GM19239 (cell line): Measurements from ENCODE around the gene SH3PXD2B.
"Not testable (repeated sequence)": the region's sequence is repeated elsewhere in the genome, so short reads cannot be mapped to it uniquely, and the experiment has no call there.

Experiments used
- DNase-seq: peaks from one replicate; pipeline ENCODE4 v3.0.0; 2011; ENCODE audit warnings: low spot score; ENCODE audit not compliant: insufficient read length
- FAIRE-seq: peaks from 2 replicates; lab custom pipeline; 2011; peaks lifted over from hg19 to GRCh38; lab: Jason Lieb, UNC

The SH3PXD2B gene

DNA sequence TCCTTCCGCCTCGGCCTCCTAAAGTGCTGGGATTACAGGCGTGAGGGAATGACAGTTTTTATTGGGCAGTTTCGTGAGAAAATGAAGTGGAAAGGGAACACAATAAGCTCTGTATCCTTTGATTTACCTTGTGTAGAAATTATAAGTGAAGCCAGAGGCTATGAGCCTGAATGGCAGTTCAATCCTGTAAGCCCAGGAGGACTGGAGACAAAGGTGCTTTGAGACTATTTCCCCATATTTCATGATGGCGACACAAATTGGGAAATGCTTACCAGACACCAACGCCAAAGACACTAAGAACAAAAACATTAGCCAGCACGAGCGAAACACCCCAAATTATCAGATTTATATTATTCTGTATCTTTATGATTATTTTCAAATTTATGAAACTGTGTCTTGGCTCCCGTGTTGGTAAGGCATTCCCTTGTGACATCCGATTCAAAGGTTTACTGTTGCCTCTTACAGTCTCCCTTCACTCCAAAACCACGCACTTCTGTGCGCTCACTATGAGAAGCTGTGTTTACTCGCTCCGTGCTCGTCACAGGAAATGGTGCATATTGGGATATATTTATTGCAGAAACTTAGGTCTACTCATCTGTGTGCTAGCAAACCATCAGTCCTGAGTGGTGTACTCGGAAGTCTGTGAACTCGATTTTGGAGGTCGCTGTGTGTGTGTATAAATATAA, 73.9 kb downstream of the SH3PXD2B start:
- DNase-seq (no peak), FAIRE-seq (no peak)

DNA sequence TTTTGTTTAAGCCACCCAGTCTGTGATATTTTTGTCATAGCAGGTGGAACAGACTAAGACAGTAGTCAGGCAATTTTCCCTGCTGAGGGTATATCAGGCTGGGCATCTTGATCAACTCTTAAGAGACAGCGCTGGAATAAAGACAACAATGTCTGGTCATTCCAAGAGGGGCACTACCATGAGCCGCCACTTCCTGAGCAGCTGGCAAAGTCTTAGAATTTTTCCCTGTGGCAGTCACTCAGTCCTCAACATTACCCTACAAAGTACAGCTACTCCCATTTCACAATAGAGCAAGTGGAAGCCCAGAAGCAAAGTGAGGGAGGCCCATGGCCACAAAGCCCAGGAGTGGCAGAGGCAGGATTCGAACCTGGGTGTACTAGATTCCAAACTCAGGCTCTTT, 74.8 kb downstream of the SH3PXD2B start:
- FAIRE-seq: no peak
- DNase-seq: no peak

DNA sequence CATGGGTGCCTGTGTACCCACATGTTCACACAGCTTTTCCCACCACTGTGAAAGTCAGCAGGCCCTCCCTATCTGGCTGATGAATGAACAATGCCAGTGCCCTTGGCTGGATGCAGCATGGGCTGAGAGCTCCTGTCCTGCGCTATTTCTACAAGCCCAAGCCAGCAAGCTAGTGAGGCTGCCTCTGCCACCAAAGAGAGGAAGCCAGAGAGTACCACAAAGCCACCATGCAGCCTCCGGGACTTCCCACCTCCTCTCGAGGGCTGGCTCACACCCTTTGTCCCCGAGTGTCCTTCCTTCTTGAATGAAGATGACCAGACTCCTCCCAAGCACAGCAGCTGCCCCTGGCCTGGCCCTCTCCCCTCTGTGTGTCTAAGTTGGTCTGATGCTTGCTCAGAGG, 76.5 kb downstream of the SH3PXD2B start:
- FAIRE-seq: no peak
- DNase-seq: no peak

DNA sequence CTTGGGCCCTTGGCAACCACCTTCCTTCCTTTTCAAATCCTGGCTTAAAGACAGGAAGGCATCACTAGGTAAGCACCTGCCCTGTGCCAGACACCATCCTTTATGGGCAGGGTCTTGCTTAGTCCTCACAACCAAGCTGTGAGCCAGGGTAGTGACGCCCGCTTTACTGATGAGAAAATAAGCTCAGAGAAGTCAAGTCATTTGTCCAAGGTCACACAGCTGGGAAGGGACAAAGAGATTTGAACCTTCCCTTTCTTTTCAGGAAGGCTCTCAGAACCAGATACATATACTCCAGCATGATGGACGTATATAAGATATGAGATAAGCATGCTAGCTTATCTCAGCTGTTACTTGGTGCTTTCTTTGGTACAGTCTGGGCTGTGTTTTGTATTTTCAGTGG, 76.9 kb downstream of the SH3PXD2B start:
- FAIRE-seq (no peak), DNase-seq (no peak)

DNA sequence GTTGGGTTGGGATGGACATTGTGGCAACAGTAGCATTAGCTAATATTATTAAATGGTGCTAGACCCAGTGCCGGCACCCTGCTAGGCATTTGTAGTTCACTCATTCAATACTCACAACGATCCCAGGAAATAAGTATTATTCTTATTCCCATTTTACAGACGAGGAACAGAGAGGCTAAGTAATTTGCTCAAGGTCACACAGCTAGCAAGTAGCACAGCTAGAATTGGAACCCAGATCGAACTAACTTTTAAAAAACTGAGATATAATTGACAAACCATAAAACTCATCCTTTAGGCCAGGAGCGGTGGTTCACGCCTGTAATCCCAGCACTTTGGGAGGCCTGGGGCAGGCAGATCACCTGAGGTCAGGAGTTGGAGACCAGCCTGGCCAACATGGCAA, 79.5 kb downstream of the SH3PXD2B start:
- DNase-seq (no peak), FAIRE-seq (no peak)

DNA sequence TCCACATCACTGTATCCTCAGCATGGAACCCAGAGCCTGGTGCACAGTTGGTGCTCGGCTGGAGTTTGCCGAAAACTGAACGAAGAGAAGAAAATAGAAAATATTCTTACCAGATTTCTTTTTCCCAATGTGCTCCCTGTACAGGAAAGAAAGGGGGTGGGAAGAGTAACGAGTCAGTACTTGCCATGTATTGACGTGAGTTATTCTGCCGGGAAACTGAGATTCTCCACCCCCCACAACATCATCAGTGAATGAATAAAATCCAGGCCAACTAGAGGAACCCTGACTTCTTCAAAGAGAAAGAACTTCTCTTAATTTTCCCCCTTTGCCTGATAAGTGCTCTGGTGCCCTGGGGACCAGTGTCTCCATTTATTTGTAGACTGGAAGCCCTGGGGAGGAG, 80.6 kb downstream of the SH3PXD2B start:
- FAIRE-seq (no peak), DNase-seq (no peak)

DNA sequence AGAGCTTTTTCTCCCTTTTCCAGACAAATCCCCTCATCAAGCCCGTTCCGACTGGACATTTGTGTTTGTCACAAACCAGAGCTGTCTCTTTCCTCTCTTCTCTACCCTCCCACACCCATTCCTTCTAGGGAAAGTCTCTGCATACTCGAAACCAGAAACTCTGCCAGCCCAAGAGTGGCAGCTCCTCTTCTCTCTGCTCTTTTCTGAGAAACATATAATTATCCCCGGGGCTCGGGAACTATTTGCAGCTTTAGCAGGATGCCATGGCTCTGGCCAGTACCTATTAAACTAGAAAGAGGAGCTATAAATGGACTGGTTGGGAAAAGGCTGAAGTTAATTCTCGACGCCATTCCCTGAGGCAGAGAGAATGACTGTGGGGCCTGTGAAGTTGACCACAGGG, 82.6 kb downstream of the SH3PXD2B start:
- no peak for DNase-seq
- no peak for FAIRE-seq

DNA sequence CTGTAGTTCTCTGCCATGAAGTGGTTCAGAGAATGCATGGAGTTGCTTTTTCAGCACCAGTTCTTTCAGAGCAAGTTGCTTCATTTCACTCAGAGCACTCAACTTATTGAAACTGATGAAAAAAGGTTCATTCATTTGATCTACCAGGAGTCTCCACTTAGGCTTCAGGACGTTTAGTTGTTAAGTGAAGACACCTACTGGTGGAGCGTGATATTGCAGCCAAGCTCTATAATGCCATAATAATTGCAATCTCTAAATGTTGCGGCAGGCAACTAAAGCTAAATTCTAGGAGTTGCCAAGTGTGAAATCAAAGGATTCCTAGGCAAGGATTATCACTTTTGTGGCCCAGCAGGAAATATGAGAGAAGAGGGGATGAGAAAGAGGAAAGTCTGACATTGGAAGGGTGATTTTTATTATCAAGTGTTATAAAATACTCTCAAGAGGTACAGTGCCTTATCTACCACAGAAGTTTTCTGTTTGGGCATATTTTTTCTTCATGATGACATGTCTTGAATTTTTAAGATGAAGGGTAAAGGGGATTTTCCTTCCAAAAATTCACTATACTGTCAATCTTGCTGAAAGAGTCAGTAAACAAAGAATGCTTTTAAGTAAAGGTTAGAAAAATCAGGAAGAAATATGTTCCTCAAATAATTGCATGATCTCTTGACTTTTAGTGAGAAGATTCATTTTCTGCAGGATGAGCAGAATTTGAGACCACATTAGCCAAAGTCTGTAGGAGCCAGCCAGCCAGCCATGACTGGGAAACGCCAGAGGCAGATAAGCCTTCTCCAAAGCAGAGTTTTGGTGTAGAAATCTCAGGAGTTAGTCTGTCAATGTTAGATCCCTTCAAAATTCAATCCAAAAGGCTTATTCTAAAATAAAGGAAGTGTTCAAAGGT, 83.4 kb downstream of the SH3PXD2B start:
- no peak for DNase-seq
- FAIRE-seq: peak; percentile 81

DNA sequence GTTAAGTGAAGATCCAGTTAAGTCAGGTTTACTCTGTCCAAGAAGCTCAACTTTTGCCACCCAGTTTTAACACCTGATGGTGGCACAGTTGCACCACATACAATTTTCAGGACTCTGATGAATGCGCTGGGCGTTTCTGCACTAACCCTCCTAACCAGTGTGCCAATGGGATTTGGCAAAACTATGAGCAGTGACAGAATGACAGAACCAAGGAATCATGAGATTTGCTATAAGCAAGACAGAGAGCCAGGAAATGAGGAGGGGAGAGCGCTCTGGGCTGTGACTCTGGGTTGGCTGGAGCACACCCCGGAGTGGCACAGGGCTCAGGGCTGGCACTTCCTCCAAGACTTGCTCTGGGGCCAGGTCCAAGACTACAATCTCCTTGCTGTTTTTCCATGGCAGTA, 84.1 kb downstream of the SH3PXD2B start:
- no peak for DNase-seq

DNA sequence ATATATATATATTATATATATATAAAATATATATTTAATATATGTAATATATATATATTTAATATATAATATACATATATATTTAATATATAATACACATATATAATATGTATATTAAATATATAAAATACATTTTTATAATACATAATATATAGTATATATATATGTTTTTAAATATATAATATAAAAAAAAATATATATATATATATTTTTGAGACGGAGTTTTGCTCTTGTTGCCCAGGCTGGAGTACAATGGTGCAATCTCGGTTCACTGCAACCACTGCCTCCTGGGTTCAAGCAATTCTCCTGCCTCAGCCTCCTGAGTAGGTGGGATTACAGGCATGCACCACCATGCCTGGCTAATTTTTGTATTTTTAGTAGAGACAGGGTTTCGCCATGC, 85.6 kb downstream of the SH3PXD2B start:
- not testable (repeated sequence) for DNase-seq, FAIRE-seq

More for the DNA sequence above, 84.1 kb downstream of the SH3PXD2B start:
- no peak for FAIRE-seq

DNA sequence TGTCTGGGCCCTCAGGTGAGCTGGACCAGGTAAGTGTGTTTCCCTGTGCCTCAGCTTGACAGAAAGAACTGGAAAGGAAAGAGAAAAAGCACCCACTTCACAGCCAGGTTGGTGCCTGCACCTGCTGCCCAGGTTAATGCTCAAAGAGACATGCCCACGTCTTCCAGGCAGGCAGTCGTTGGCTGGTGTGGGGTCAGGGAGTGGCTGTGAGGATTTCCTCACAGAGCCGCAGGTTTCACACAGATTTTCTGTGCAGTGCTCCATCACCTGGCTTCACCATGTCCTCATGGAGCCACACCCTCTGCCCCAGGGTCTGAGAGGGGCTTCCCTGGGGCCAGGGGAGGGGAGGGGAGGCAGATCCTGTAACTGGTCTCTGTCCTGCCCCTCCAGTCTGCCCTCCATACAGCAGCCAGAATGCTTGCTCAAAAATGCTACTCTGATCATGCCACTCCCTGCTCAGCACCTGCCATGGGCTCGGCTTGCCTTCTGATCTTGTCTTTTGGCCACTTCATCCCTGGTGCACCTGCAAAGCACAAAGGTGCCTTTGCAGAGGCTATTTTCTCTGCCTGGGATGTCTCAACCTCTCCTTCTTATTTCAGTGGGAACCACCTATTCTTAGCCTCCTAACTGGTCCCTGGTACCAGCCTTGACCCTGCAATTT, 88.2 kb downstream of the SH3PXD2B start:
- DNase-seq (no peak), FAIRE-seq (no peak)

DNA sequence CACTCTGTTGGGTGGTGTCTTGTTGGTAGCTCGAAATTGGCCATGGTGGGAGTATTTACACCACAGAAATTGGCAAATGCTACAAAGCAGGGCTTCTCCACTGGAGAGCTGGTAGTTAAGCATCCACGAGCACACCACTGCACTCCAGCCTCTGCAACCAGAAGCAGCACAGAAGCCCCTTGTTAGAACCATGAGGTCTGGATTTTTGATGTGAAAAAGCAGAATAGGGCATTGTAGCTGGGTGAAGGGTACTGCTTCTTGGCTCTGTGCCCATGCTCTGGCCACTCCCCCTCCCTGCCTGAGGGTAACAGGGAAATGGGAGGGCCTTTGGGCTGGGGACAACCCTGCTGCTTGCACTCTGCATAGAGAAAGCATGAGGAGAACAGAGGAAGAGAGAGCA, 89.6 kb downstream of the SH3PXD2B start:
- no peak for FAIRE-seq
- no peak for DNase-seq

DNA sequence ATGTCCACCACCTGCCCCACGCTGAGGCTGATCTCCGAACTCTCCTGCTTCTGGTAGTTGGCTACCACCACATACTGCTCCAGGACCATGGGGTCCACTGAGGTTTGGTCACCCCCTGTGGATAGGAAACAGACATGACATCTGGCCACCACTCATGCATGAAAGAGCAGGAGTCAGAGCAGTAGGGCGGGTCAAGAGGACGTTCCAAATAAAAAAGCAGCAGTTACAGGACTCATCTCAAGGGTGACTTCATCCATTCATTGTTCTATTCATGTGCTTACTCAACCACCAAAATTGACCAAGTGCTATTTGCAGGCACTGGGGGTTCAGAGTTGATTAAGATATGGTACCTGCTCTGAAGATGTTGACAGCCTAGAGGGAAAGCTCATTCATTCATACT, 91.6 kb downstream of the SH3PXD2B start:
- FAIRE-seq: no peak
- DNase-seq: no peak

DNA sequence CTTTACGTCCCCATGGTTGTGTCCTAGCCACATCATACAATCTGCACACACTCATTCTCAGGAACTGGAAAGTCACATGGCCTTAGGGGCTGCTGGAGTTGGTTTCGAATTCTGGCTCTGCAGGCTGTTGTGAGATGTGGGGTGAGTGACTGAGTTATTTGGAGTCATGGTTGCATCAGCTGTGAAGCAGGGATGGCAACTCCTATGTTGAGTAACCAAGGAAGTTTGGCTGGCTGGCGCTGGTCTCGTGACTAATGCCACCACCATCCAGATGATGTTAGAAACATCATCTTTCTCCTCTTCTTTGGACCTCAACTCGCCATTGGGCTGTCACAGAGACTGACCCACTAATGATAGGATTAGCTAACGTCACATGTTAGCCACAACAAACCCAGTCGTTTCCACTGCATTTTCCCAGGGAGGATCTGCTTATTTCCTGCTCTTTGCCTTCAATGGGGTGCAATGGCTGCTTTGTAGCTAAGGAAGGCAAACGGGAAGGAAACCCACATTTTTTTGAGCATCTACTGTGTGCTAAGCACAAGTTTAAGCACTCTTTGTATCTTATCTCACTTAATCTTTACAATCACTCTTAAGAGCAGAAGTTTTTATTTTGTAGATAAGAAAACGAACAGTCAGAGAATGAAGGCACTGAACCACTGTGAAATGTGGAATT, 92.6 kb downstream of the SH3PXD2B start:
- DNase-seq (no peak), FAIRE-seq (peak; percentile 31)

DNA sequence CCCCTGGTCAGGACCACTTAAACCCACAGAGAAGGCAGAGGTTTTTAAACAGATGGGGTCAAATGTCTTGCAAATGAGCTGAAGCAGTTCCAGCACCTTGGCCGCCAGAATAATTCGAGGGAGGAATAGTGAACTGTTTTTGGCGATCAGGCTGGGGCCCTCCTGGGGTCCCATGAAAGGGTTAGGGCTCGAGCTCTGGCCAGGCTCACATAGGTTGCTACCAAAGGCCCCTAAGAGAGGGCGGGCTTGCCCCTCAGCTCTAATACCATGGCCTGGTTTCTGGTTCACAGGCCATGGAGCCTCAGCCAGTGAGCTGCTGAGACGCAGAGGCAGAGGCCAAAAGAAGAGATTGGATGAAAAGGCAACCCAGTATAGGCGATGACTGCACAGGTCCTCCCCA, 96.0 kb downstream of the SH3PXD2B start:
- DNase-seq: no peak
- FAIRE-seq: no peak

DNA sequence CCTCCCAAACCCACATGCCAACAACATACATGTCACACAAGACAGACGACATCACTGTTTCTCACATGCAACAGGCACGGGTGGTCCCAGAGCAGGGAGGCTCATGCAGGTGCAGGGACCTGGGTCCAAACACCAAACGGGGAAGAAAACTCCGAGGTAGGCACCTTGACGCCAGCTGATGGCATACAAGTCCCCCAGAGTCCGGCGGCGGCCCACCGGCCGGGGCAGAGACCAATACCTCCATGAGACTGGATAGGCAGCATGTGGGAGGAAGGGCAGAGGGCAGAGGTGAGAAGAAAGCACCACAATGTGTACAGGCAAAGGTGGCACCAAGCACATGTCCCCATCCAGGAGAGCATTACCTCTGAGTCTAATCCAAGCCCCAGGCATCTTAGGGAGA, 97.8 kb downstream of the SH3PXD2B start:
- FAIRE-seq (no peak), DNase-seq (no peak)

DNA sequence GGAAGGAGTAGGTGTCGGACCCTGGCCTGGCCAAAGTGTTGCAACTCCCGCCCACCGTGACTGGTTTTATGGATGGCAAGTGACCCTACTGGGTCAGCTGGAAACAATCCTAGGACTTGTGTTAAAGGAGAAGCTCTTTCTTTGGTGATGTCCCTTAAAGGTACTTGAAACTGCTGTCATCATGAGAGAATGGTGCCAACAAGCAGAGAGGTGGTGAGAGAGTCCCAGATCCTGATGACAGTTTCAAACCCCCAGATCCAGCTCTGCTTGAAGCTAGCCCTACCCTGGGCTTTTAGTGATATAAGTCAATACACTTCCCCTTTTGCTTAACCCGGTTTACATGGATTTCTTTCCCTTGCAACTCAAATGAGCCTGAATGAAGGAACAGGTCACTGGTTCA, 98.3 kb downstream of the SH3PXD2B start:
- no peak for FAIRE-seq
- DNase-seq: no peak

DNA sequence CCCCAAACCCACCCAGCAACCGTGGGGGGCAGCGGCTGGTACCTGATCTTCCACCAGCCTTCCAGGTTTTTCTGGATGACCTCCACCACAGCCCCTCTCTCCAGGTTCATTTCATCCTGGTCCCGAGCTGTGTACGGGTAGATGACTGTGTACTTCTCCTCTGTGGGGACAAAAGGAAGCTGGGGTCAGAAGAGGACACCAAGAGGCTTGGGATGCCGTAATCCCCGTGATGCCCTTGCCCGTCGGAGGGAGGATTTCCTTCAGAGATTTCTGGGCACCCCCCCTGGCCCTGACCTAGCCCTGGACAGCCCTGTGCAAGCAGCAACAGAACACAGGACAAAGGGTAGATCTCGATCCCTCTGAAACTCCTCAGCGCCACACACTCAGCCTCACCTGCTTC, 100.5 kb downstream of the SH3PXD2B start:
- FAIRE-seq: no peak

DNA sequence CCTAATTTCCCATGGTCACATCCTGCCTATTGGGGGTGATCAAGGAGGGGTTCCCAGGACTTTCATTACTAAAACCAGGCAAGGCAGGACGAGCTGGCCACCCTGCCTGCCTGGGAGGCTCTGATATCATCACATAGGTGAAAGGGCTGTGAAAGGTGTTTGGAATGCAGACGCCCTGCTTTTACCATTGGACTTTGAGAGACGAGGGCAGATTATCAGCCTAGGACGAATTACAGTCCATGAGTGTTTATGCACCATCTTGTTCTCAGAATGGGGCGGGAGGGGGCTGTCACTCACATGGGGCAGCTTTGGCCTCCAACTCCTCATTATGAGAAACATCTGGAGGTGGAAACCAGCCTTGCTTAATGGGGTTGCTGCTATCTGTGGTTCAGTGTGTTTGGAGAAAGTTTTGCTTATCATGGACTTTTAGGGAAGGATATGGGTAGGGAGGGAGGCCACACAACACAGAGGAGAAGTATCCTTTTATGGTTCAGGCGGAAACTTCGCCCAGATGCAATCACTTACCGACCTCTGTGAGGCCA, 101.0 kb downstream of the SH3PXD2B start:
- no peak for FAIRE-seq
- no peak for DNase-seq

More for the DNA sequence above, 100.5 kb downstream of the SH3PXD2B start:
- DNase-seq: no peak

DNA sequence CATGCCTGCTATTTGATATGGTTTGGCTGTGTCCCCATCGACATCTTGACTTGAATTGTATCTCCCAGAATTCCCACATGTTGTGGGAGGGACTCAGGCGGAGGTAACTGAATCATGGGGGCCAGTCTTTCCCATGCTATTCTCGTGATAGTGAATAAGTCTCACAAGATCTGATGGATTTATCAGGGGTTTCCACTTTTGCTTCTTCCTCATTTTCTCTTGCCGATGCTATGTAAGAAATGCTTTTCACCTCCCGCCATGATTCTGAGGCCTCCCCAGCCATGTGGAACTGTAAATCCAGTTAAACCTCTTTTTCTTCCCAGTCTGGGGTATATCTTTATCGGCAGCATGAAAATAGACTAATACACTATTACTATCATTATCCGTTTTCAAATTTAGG, 101.8 kb downstream of the SH3PXD2B start:
- not testable (repeated sequence) for DNase-seq, FAIRE-seq
